EL (cell line): ENCODE measurements around the gene ACKR3.

Experiments
- DNase-seq: peaks from one replicate; pipeline ENCODE4 v3.0.0-alpha.2; 2016

ACKR3 gene

DNA sequence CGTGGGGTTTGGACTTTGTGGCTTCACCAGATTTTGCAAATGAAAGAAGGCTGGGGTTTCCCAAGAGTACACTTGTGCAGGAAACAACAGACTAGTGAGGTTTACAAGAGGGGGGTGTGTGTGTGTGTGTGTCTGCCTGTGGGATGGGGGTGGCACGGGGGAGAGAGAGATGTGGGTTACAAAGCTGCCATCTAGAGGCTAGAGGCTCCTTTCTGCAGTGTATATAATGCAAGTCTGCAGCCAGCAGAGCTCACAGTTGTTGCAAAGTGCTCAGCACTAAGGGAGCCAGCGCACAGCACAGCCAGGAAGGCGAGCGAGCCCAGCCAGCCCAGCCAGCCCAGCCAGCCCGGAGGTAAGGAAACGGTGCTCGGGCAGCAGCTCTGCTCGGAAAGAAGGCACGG, at the start of gene ACKR3:
Gene ACKR3 (plus strand): TSS at position 253 of the 401 bp plus-strand sequence. CDS start 10,641 bp downstream, outside the sequence.
- peak; percentile 75 for DNase-seq

DNA sequence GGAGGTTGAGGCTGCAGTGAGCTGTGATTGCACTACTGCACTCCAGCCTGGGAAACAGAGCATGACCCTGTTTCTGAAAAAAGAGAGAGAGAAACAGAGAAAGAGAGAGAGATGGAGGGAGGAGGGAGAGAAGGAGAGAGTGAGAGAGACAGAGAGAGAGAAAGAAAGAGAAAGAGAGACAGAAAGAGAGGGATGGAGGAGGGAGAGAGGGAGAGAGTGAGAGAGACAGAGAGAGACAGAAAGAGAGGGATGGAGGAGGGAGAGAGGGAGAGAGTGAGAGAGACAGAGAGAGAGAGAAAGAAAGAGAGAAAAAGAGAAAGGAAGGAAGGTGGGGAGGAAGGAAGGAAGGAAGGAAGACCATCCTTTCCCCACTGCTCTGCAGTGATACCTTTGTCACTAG, 48.1 kb upstream of the ACKR3 start:
- no peak for DNase-seq

DNA sequence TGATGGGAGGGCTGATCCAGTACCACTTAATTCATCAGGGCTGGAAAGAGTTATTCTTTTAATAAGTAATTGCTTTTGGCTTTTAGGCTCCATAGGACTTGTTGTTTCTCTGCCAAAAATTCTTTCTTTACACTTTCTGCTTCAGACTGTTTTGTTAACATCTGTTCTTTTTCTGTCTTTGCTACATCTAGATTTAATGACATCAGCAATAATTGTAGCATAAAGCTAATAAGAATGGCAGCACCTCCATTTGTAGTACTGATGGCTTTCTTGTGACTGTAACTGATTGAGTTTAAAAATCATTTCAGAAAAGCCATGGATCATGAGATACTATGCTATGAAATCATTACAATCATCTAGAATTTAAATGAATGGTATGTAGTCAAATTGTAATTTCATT, 46.4 kb upstream of the ACKR3 start:
- DNase-seq: no peak

DNA sequence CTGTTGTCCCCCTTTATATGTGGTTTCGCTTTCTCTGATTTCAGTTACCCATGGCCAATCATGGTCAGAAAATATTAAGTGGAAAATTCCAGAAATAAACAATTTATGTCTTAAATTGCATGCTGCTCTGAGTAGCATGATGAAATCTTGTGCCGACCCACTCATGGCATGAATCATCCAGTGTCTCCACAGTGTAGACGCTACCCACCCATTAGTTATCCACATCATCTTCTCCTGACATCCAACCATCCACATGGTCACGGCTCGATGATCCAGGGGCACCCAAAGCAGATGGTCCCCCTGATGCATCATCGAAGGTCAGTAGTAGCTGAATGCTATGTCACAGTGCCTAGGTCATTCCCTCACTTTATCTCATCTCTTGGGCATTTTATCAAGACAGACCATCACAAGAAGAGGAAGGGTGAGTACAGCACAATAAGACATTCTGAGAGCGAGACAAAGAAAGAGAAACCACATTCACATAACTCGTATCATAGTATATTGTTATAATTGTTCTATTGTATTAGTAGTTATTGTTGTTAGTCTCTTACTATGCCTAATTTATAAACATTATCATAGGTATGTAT, 44.1 kb upstream of the ACKR3 start:
- DNase-seq: no peak

DNA sequence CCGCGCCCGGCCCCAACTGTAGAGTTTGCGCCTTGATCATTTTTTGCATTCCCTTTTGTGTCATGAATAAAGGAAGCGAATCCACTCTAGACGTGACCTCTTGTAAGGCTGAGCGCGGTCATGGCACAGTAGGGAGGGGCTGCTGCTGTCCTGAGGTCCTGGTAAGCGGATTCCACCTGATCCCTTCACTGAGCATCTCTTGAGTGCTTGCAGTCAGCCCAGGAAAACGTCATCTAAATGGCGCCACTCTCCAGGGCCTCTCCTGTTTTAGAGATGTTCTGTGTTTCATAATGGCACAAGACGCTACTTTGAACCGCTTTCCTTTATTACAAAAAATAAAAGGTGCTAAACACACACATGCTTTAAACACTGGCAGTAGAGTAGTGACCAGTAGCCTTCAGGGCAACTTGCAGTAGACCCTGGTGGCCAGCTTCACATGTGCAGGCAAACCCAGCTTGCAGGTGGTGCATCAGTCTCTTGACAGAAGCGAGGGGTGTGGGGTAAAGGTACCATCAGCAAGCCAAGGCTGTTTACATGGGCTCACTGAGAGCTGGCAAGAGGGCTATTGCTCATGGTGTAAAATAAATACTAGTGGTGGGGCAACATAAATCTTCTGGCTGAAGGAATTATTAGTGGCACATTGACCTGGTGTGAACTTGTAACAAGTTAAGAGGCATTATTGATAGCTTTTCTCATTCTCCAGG, 43.0 kb upstream of the ACKR3 start:
- no peak for DNase-seq

DNA sequence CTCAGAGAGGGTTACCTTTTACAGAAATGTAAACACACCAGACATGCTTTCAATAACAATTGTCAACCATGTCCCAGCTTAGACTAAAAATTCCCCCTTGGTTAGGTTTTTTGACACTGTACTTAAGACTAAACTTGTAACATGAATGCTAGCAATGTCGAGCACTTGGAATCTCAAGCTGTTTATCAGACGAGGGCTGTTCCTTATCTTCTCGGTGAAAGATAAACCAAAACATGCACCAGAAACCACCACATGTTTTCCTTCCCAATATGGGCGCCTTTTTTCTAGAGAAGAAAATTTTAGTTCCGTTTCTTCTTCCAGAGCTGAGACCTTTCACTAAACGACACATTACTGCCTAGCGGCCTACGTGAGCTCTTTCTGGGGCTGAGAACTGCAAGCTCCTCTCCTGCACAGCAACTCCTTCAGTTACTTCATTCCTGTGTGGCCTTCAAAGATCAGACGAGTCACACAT, 42.4 kb upstream of the ACKR3 start:
- no peak for DNase-seq

DNA sequence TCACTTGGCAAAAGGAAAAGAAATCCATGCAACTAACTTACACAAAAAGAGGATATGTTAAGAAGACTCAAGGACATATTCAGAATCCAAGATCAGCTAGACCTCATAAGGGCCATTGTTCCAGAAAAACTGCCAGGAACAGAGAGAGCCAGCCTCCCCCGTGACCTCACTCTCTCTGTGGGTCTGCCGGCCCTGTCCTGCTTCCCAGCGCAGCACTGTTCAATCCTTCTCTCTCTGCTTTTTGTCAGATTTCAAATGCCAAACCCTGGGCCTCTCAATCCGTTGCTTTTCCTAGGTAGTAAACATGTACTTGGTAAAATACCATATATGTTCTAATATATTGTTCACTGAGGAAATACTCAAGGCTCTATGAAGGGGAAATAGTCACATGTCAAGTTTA, 40.0 kb upstream of the ACKR3 start:
- no peak for DNase-seq

DNA sequence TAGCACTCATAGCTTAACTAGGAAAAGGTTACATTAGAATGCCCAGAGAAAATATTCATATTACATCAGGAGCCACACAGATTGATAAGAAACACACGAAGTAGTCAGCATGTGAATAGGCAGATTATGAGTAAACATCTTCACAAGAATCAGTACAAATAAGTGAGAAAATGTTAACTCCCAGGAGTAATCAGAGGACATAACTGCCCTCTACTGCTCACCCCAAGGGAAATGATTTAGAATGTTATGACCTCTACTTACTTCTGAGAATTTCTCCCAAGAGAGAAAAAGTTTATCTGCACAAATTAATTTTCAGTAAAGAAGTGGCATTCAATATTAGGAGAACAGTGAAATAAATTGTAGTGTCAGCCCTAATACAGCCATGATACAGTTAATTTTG, 39.1 kb upstream of the ACKR3 start:
- no peak for DNase-seq

DNA sequence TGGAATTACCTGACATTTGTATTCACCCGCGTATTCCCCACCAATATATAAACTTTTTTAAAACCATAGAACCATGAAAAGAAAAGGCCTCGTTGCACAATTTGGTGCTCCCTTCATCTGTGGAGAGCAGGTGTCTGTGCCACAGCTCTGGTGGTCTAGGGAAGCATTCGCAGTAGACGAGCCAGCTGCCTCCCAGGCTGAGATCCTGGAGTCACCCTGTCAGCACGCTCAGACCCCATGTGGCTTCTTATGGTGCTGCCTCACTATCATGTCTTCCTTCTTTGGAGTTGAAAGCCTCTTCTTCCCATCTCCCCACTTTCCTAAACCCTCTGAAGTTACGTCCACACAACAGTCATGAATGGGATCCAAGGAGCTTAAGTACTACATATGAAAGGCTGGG, 38.4 kb upstream of the ACKR3 start:
- no peak for DNase-seq

DNA sequence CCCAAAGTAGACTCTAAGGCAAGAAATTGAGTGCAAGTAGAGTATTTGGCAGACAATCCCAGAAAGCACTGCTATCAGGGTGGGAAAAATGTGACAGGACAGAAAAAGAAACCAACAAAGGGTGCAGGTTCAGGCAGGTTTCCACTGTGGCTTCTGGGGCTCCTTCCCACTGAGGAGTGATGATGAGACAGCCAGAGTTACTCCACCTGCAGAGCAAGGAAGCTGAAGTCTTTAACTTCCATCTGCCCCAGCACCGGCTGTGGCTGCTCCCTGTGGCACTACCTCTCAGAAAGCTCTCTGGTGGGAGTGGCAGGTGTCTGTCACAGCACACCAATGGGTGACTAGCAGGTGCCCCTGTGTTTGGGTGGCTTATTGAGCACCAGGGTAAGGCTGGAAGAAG, 37.6 kb upstream of the ACKR3 start:
- no peak for DNase-seq

DNA sequence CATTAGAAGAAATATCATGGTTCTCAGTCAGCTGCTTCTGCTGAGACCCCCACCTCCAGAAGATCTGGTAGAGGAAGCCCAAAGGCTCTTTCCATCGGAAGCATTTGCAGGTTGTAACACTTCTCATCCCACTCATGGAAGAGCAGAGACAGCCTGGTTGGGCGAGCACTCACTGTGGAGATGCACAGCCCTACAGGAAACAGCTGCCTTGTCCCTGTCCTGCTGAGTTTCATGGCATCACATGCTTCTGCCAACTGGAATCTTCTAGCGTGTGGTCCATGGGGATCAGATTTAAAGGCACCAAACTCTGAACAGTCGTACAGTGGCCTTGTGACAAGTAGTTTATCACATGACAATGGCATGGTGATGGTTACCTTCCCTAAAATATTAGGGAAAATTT, 36.3 kb upstream of the ACKR3 start:
- no peak for DNase-seq

DNA sequence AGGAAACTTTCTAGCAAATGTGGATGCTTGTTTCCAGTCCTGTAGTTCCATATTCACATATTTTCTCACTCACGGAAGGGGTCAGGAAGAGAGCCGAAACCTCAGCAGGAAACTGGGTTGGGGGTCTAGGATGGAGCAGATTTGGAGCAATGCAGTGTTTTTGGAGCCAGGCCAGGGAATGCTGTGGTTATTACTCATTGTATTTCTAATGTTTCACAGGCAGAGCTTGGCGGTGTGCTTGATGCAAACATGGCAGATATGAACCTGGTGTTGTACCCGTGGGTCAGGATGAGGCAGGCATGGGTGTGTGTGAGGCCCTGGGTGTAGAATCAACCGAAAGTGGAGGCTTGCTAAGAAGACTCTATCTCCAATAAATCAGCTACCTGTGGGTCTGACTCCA, 34.6 kb upstream of the ACKR3 start:
- DNase-seq: peak; percentile 73

DNA sequence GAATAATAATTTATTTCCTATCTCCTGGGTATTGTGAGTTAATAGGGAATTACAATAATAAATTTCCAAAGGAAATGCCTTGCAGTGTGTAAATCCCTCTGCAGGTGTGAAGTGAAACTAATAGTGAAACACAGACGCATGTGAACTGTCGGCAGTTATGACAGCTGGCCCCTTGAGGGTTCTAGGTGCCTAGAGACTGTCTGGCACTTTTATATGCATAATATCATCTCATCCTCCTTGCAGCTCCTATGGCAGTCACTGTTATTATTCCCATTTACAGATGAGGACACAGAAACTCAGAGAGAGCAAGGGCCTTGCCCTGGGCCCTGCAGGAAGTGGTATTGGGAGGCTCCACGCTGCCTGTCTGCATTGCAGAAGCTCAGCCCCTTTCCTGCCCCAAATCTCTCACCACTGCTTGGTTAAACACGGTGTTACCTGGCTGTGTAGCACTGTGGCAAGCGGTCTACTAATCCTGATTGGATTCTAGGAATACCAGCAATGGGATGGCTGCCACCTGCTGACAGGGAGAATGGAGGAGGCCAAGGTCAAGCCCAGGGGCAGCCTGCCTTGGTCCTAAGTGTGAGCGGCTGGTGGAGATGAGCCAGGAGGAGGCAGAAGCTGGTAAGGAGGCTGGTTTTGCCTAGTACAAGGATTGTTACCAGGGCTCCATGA, 32.8 kb upstream of the ACKR3 start:
- no peak for DNase-seq

DNA sequence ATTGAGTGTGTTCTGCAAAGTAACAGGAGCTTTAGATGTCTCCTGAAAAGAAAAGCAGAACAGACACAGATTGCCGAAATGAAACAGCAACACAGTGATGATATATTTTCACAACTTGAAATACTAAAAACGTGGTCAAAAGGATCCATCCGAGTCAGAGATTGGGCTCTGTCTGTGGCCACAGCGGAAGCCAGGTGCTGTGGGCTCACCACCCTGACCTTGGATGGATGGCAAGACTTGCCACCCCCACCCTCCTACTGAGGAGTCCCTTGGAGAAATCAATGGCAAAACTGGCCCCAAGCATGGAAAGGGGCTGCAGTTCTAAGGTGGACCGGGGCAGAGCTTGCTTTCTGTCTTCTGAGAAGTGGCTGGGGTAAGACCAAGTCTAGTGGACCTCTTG, 31.4 kb upstream of the ACKR3 start:
- no peak for DNase-seq

DNA sequence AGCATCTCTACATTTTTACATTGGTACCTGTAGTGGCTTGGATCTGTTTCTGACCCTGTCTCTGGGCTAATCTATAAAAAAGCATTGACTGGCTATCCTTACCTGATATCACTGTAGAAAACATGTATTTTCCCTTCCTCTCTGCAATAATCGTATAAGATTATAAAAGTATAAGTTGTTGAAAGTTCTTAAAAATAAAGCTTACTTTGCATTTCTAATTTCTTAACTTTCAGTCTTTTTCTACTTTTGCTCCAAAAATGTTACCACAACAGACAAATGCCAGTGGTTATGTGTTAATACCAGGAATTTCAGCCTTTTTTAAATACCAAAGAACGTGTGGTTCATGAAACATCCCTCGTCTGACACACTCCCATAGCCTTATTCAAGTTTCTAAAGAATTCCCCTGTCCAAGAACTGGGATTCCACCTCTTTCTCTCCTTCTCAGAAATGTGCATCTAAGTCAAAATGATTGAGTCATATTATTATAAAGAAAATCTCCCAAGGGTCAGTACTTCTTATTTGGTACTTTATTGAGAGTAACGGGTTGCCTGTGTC, 28.5 kb upstream of the ACKR3 start:
- DNase-seq: no peak

DNA sequence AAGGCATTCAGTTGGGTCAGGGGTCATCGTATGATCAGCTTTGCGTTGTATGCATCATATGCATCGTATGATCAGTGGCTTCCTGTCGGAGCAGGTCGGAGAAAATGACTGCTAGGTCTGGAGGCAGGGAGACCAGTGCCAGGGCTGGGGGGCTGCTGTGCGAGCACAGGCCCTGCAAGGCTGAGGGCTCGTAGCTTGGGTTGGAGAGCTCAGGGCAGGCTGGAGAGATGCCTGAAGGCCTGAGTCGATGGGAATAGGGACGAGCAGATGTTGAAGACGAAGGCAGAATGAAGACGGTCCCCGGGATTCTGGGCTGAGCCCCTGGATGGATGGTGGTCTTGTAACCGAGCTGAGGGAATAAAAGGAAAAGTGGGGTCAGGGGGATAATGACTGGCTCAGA, 25.3 kb upstream of the ACKR3 start:
- DNase-seq: no peak

DNA sequence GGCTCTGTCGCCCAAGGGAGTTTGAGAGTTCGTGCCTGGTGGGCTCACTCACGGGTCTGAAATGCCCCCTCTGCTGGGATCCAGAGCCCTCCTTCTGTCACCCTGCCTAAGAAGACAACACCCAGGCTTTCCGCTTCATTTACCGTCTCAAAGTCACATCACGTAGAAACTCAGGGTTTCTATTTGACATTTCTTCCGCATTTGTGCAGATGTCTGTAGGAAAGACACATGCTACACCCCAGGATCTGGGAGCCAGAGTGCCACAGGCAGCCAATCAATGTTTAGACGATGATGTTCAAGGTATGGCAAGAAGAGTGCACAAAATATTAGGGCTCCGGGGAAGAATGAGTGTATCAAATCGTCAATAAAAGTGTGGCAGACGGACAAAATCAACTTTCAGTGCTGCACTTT, 24.4 kb upstream of the ACKR3 start:
- DNase-seq: no peak

DNA sequence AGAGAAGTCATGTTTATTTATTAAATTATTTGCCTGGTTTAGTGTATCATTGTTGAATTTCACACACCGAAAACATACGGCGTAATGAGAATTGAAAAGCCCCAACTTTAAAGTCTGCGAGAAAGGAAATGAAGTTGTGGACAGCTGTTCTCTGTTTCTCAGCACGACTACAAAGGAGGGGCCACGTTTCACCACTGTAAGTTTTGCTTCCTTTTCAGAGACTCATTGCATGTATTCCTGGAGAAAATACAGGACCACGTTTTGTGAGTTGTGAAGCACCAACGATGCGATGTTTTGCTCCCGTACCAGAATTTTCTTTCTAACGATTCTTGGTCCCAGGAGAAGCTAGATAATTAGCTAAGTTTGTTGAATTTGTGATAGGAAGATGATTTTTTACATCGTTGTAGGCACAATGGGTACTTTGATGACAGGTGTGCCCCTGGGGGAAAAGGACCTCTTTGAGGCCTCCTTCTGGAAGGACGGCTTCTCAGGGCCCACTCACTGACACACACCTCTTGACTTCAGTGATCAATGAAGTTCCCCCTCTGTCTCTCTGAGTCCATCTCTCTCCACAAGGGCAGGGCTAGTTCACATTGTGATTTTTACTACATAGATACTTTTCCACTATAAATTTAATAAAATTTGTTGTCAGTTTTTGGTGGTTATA, 23.7 kb upstream of the ACKR3 start:
- DNase-seq: no peak

DNA sequence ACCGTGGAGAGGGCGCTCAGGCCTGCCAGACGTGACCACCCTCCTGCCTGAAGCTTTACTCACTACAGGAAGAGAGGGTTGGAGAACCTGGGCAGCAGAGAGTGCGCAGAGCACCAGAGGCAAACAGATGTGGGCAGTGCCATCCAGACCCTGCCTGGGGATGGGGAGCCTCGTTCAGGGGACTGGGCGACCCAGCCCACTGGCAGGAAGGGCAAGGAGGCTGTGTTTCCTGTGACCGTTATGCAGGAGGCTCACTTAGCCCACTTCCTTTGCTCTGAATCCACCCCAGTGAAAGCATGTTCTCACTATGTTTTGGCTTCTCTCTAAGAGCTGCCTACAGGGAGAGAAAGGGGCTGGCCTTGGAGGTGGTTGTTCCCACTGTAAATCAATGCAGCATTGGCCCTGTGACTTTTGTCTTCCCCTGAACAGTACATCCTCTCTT, 23.0 kb upstream of the ACKR3 start:
- no peak for DNase-seq

DNA sequence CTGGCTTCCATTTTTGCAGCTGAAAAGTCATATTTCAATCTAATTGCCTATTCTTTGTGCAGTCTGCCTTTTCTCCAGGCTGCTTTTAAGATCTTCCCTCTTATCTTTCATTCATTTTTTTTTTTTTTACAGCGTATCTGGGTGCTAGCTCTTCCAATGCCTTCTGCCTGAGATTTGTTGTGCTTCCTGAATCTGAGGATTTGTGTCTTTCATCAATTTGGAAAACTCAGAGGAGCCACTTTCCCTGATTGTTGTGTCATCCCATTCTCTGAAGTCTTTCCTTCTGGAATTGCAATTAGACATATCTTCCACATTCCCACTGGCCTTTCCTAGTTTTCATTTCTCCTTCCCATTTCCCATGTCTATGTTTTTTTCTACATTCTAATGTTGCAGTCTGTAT, 21.9 kb upstream of the ACKR3 start:
- DNase-seq: no peak

DNA sequence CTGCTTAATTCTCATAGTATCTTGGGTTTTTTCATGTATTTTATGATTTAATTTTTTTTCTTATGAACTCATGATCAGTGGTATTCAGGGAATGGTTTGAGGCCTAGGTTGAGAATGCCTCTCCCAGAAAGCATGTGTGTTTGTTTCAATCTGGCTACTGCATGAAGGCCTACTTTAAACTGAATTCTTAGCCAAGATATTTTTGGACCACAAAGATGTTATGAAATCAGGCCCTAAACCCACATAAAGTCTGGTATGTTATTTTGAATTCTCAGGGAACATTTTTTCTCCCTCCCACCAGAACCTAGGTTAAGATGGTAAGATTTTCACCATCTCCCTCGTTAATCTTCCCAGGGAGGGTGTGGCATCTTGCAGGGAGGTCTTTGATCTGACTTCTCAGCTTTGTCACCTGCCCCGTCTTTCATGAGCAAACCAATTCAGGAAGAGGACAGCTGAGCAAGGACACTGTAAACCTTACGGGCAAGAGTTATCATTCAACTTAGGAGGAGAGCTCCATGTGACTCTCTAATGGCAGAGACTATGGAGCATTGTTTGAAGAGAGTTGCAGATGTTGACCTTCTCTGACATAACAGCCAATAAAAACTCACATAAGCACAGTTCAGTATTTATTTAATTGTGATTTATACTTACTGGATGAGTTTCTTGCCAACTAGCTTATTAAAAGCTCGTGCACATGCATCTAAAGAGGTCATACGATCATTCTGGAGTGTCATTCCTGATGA, 21.3 kb upstream of the ACKR3 start:
- no peak for DNase-seq

DNA sequence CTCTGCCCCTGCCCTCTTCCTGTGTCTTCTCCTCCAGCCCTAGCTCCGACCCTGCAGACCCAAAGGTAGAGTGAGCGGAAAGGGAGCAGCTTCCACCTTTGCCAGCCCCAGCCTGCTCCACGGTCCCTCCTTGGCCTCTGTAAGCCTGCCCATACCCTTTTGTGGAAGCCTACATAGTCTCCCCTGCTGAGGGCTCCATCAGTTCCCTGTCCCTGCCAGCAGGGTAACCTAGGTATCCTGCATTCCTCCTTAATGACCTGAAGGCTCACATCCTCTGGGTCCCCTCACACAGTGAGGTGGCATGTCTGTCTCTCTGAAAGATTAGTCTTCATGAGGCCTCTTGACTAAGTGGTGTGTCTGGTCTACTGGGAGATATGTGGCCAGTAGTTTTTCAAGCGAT, 20.5 kb upstream of the ACKR3 start:
- DNase-seq: no peak

DNA sequence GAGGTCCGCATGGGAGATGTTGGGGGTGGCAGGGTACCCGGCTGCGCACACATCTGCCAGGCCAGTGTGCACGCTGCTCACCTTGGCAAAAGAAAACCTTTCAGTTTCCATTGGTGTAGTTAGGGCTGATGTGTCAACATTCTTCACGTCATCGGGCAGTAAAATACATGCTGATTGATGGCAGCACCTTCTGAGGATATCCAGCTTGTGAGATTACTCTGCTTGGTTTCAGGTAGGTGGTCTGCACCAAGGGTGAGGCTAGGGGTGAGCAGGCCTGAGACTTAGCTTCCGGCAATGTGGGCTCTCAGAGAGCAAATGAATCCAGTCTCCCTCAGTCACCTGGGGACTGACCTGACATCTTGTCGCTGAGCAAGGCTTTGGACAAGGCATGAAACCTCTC, 19.3 kb upstream of the ACKR3 start:
- no peak for DNase-seq
